ENCODE measurements around the gene KIF6. TPM values are rescaled to one million over a fixed set of nuclear protein-coding genes. Genes with fewer than 3 reads are reported as not detected.
"Not testable (repeated sequence)": the region's sequence is repeated elsewhere in the genome, so short reads cannot be mapped to it uniquely, and the experiment has no call there.

Gene KIF6
- total RNA-seq, 1 donor from 2014 or later, result 2.7 TPM

GRCh38 chr6:39729945-39730344 lies 4.7 kb upstream of the KIF6 start:
- peaks cover 4% of the 10 kb centered on the region for H3K27me3 Mint-ChIP-seq (ENCODE audit: insufficient read depth, low read depth)
- no peak overlapping the region for H2AFZ ChIP-seq (replicated peaks)
- no peaks in the 10 kb centered on the region for H3K9me3 Mint-ChIP-seq
- no peaks in the 10 kb centered on the region for H4K20me1 ChIP-seq (ENCODE audit: low read depth)
- H3K4me1 Mint-ChIP-seq, result peaks cover 8% of the 10 kb centered on the region
- H3K4me2 ChIP-seq, result no peak overlapping the region
- H3K27me3 ChIP-seq, result no peaks in the 10 kb centered on the region
- DNase-seq (ENCODE audit: low spot score), result no peak
- no peak overlapping the region for H3K27ac Mint-ChIP-seq
- TF ChIP-seq EZH2 (IDR thresholded peaks at IDR 0.05), result no peak
- TF ChIP-seq, protein P1, sequence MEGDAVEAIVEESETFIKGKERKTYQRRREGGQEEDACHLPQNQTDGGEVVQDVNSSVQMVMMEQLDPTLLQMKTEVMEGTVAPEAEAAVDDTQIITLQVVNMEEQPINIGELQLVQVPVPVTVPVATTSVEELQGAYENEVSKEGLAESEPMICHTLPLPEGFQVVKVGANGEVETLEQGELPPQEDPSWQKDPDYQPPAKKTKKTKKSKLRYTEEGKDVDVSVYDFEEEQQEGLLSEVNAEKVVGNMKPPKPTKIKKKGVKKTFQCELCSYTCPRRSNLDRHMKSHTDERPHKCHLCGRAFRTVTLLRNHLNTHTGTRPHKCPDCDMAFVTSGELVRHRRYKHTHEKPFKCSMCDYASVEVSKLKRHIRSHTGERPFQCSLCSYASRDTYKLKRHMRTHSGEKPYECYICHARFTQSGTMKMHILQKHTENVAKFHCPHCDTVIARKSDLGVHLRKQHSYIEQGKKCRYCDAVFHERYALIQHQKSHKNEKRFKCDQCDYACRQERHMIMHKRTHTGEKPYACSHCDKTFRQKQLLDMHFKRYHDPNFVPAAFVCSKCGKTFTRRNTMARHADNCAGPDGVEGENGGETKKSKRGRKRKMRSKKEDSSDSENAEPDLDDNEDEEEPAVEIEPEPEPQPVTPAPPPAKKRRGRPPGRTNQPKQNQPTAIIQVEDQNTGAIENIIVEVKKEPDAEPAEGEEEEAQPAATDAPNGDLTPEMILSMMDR (IDR thresholded peaks at IDR 0.05), result no peak
- TF ChIP-seq EZH2phosphoT487 (IDR thresholded peaks at IDR 0.05), result no peak
- no peak overlapping the region for H3K9ac ChIP-seq
- no peaks in the 10 kb centered on the region for H3K36me3 Mint-ChIP-seq
- no peak overlapping the region for H3K4me3 ChIP-seq
- no peaks in the 10 kb centered on the region for H3K36me3 ChIP-seq
- no peaks in the 10 kb centered on the region for H3K79me2 ChIP-seq (ENCODE audit: low read depth)
- H3K9me3 ChIP-seq (ENCODE audit: low read depth), result no peaks in the 10 kb centered on the region
- H3K4me1 ChIP-seq, result peaks cover 19% of the 10 kb centered on the region
- no peaks in the 10 kb centered on the region for H3F3A ChIP-seq (ENCODE audit: low read depth)
- no peak overlapping the region for H3K4me3 Mint-ChIP-seq
- H3K27ac ChIP-seq, result no peak overlapping the region

DNA sequence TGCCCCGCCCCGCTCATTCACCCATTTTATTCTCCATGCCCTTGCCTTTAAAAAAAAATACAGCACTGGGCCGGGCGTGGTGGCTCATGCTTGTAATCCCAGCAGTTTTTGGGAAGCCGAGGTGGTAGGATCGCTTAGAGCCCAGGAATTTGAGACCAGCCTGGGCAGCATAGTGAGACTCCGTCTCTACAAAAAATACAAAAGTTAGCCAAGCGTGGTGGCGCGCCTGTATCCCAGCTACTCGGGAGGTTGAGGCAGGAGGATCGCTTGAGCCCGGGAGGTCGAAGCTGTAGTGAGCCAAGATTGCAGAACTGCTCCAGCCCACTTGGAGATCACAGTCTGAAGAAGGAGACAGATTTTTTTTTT lies 407 bp upstream of the KIF6 start:
- H3K4me1 ChIP-seq, result no peaks in the 10 kb centered on the region
- H3K4me1 Mint-ChIP-seq, result peaks cover 3% of the 10 kb centered on the region
- H3K4me3 ChIP-seq, result peak overlapping the region; percentile 64
- H3K4me2 ChIP-seq, result peak overlapping the region; percentile 68
- no peaks in the 10 kb centered on the region for H3K9me3 ChIP-seq (ENCODE audit: low read depth)
- H3K79me2 ChIP-seq (ENCODE audit: low read depth), result no peaks in the 10 kb centered on the region
- no peaks in the 10 kb centered on the region for H3K9me3 Mint-ChIP-seq
- no peak overlapping the region for H3K27ac Mint-ChIP-seq
- H4K20me1 ChIP-seq (ENCODE audit: low read depth), result no peaks in the 10 kb centered on the region
- no peak overlapping the region for H3K9ac ChIP-seq
- H3K4me3 Mint-ChIP-seq, result peak overlapping the region; percentile 77
- DNase-seq (ENCODE audit: low spot score), result no peak
- no peaks in the 10 kb centered on the region for H3K36me3 Mint-ChIP-seq
- peak overlapping the region; percentile 94 for H2AFZ ChIP-seq (replicated peaks)
- H3F3A ChIP-seq (ENCODE audit: low read depth), result no peaks in the 10 kb centered on the region
- H3K27ac ChIP-seq, result no peak overlapping the region
- H3K27me3 ChIP-seq, result no peaks in the 10 kb centered on the region
- H3K36me3 ChIP-seq, result no peaks in the 10 kb centered on the region
- peaks cover 4% of the 10 kb centered on the region for H3K27me3 Mint-ChIP-seq (ENCODE audit: insufficient read depth, low read depth)
- TF ChIP-seq EZH2phosphoT487 (IDR thresholded peaks at IDR 0.05), result no peak
- TF ChIP-seq EZH2 (IDR thresholded peaks at IDR 0.05), result no peak
- TF ChIP-seq, protein P1 (IDR thresholded peaks at IDR 0.05), result no peak

GRCh38 chr6:39723350-39723749 lies 1.9 kb downstream of the KIF6 start:
- not testable (repeated sequence) for H3K4me1 Mint-ChIP-seq; H3K27ac Mint-ChIP-seq; H3K9me3 ChIP-seq (ENCODE audit: low read depth); H3K4me1 ChIP-seq; H3K27me3 Mint-ChIP-seq (ENCODE audit: insufficient read depth, low read depth); H3K9me3 Mint-ChIP-seq; H4K20me1 ChIP-seq (ENCODE audit: low read depth); H3K27ac ChIP-seq; H3K4me3 ChIP-seq; H3K36me3 ChIP-seq; H3K27me3 ChIP-seq; H3K4me2 ChIP-seq; DNase-seq (ENCODE audit: low spot score); H3F3A ChIP-seq (ENCODE audit: low read depth); H3K36me3 Mint-ChIP-seq; H3K9ac ChIP-seq; H3K79me2 ChIP-seq (ENCODE audit: low read depth); H2AFZ ChIP-seq (replicated peaks); H3K4me3 Mint-ChIP-seq

DNA sequence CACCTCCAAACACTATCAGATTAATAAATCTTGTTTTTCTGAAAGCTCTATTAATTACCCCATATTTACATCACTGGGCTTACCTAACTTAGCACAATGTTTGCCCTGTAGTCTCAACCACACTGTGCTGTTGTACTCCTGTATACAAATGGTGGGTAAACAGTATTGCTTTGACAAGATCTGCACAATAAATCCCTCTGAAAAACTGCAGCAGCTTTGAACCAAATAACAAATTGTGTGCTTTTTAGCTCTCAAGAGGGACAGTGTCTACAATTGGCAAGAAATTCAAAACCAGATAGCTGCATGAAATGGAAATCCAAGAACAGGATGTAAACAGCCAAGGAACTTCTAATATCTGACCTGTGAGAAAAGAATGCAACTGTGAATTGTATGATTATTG lies 10.4 kb downstream of the KIF6 start:
- no peak for TF ChIP-seq EZH2phosphoT487 (IDR thresholded peaks at IDR 0.05)
- no peak overlapping the region for H3K27ac ChIP-seq
- no peak overlapping the region for H2AFZ ChIP-seq (replicated peaks)
- Mint-ChIP-seq H3K4me1 (no peaks in the 10 kb centered on the region), H3K27ac (no peak overlapping the region), H3K36me3 (no peaks in the 10 kb centered on the region), H3K4me3 (no peak overlapping the region), H3K9me3 (no peaks in the 10 kb centered on the region), H3K27me3 (ENCODE audit: insufficient read depth, low read depth) (no peaks in the 10 kb centered on the region)
- no peaks in the 10 kb centered on the region for H3K9me3 ChIP-seq (ENCODE audit: low read depth)
- no peaks in the 10 kb centered on the region for H4K20me1 ChIP-seq (ENCODE audit: low read depth)
- H3K4me1 ChIP-seq, result no peaks in the 10 kb centered on the region
- H3K9ac ChIP-seq, result no peak overlapping the region
- no peak overlapping the region for H3K4me2 ChIP-seq
- no peak overlapping the region for H3K4me3 ChIP-seq
- H3K36me3 ChIP-seq, result no peaks in the 10 kb centered on the region
- no peaks in the 10 kb centered on the region for H3K79me2 ChIP-seq (ENCODE audit: low read depth)
- DNase-seq (ENCODE audit: low spot score), result no peak
- H3F3A ChIP-seq (ENCODE audit: low read depth), result no peaks in the 10 kb centered on the region
- H3K27me3 ChIP-seq, result no peaks in the 10 kb centered on the region

Measured in neural progenitor cell (in vitro differentiated cells).